GM12874 (cell line): ENCODE data around the gene PPP1R15A.

Experiments used
- TF ChIP-seq, protein P1 (sequence below): IDR thresholded peaks from 2 replicates; pipeline ENCODE4 v1.5.1; 2011; ENCODE audit warnings: low read depth, mild to moderate bottlenecking, control low read depth, low read length, moderate library complexity; ENCODE audit not compliant: insufficient read depth

PPP1R15A gene

DNA sequence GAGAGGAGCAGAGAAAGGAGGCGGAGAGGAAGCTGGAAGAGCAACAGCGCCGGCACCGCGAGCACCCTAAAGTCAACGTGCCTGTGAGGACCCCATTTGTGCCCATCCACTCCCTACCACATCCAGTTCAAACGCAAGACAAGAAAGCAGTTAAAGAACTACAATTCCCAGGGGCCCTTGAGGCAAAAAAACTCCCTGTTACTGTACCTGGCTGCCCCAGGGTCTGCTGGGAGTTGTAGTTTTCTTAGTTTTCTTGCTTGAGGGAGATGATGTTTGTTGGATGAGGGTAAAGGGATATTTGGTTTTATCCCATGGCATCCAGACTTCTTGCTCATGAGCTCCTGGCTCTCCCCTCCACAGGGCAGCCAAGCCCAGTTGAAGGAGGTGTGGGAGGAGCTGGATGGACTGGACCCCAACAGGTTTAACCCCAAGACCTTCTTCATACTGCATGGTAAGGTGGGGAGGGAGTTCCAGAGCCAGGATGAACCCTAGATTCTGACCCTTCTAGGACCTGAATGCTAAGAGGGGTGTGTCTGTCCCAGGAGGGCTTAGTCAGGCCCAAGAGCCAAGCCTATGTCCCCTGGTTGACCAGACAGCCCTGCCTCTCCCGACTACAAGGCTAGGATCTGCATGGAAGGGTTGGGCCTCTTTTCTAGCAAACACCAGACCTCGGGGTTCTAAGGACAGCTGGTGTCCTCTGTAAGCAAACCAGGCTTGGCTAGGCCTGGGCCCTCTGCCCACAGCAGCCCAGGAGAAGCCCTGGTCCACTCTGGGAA lies 41.1 kb downstream of the PPP1R15A start:
- TF ChIP-seq, protein P1, sequence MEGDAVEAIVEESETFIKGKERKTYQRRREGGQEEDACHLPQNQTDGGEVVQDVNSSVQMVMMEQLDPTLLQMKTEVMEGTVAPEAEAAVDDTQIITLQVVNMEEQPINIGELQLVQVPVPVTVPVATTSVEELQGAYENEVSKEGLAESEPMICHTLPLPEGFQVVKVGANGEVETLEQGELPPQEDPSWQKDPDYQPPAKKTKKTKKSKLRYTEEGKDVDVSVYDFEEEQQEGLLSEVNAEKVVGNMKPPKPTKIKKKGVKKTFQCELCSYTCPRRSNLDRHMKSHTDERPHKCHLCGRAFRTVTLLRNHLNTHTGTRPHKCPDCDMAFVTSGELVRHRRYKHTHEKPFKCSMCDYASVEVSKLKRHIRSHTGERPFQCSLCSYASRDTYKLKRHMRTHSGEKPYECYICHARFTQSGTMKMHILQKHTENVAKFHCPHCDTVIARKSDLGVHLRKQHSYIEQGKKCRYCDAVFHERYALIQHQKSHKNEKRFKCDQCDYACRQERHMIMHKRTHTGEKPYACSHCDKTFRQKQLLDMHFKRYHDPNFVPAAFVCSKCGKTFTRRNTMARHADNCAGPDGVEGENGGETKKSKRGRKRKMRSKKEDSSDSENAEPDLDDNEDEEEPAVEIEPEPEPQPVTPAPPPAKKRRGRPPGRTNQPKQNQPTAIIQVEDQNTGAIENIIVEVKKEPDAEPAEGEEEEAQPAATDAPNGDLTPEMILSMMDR = no peak

DNA sequence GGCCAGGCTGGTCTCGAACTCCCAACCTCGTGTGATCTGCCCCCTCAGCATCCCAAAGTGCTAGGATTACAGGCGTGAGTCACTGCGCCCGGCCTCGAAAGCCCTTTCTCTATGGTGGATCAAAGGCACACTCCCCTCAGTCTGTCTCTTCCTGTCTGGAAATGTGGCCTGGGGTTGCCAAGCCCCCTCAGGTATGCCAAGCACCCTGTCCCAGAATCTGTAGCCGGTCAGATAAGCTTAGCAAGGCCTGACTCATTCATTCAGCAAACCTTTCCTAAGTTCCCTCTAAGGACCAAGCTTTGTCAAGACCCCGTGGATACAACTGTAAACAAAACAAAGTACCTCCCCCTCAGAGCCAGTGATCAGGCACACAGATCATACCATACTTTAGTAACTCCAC lies 42.0 kb downstream of the PPP1R15A start:
- TF ChIP-seq, protein P1 = no peak

DNA sequence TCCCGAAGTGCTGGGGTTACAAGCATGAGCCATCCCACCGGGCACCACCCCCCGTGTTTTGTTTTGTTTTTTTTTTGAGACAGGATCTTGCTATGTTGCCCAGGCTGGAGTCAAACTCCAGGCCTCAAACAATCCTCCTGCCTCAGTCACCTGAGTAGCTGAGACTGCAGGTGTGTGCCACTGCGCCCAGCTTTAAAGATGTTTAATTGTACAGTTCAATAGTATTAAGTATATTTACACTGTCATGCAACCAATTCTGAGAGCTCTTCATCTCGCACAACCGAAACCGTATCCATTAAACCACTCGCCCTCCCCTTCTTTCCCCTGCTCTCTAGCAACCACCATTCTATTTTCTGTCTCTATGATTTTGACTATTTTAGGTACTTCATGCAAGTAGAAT lies 43.5 kb downstream of the PPP1R15A start:
- TF ChIP-seq, protein P1 = no peak

DNA sequence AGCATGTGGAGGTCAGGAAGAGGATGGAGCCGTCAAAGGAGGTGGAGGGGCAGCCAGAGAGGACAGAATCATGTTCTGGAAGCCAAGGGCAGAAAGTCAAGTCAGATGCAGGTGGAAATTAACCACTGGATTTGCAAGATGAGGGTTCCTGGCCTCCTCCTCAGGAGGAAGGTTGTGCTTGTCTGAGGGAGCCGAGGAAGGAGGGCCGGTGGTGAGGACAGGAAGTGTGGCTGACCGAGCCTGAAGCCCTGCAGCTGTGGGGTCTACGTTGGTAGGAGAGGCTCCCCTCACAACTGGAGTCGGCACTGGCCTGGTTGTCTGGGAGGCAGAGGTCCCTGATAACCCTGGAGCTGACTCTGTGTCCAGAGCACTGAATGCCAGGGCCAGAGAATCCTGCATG lies 45.9 kb downstream of the PPP1R15A start:
- TF ChIP-seq, protein P1 = no peak

DNA sequence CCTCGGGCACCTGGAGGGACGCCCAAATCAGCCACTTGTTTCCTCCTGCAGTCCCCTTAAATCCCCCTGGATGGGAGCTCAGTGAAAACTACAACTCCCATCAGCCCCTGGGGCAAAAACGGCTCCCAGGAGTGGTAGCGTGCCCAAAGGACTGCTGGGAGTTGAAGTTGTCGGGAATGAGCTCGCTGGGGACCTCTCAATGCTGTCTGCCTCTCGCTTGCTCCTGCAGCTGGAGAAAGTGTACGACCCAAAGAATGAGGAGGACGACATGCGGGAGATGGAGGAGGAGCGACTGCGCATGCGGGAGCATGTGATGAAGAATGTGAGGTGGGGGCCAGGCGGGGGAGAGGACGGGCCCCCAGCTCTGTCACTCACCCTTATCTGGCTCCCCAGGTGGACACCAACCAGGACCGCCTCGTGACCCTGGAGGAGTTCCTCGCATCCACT lies 46.6 kb downstream of the PPP1R15A start:
- TF ChIP-seq, protein P1 = no peak

DNA sequence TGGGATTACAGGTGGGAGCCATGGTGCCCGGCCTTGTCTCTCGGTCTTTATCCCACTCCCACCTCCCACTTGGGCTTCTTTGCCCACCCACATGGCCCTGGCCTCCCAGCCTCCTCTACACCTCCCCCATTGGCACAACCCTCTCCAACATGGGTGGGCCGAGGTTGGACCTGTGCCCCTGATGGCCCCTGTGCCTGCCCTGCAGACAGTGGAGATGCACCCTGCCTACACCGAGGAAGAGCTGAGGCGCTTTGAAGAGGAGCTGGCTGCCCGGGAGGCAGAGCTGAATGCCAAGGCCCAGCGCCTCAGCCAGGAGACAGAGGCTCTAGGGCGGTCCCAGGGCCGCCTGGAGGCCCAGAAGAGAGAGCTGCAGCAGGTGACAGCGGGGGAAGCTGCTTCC lies 48.7 kb downstream of the PPP1R15A start:
- TF ChIP-seq, protein P1 = no peak

DNA sequence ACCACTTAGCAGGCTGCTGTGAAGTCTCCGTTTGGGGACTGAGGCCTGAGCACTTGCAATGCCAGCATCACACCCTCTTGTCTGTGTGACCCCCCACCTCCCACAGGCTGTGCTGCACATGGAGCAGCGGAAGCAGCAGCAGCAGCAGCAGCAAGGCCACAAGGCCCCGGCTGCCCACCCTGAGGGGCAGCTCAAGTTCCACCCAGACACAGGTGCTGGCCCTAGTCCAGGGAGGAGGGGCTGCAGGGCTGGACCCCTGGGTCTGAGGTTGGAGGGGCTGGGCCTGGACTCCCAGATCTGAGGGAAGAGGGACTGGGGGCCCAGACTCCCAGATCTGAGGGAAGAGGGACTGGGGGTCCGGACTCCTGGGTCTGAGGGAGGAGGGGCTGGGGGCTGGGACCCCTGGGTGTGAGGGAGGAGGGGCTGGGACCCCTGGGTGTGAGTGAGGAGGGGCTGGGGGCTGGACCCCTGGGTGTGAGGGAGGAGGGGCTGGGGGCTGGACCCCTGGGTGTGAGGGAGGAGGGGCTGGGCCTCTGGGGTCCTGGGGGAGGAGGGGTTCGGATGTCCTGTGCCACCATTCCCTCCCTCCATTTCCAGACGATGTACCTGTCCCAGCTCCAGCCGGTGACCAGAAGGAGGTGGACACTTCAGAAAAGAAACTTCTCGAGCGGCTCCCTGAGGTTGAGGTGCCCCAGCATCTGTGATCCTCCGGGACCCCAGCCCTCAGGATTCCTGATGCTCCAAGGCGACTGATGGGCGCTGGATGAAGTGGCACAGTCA lies 49.7 kb downstream of the PPP1R15A start:
- TF ChIP-seq, protein P1 = no peak
